Mammary epithelial cell (primary cell): ENCODE measurements around the gene FMO4.

Experiments used
- EZH2 ChIP-seq: IDR thresholded peaks from 2 replicates; pipeline ENCODE4 v1.6.1; 2012; ENCODE audit warnings: low read length, inconsistent platforms, borderline replicate concordance
- TF ChIP-seq, protein P1 (sequence below), 2 donors: IDR thresholded peaks in 1 of 2; conservative IDR thresholded peaks in 1 of 2; 2 replicates each; pipeline ENCODE4 v1.5.1; 2011 to 2012; ENCODE audit warnings: inconsistent platforms in 2 of 2, low read length in 2 of 2, mild to moderate bottlenecking in 2 of 2, control low read depth in 1 of 2, low read depth in 1 of 2; ENCODE audit not compliant: insufficient read depth in 1 of 2; ENCODE audit errors: extremely low read depth in 1 of 2

DNA sequence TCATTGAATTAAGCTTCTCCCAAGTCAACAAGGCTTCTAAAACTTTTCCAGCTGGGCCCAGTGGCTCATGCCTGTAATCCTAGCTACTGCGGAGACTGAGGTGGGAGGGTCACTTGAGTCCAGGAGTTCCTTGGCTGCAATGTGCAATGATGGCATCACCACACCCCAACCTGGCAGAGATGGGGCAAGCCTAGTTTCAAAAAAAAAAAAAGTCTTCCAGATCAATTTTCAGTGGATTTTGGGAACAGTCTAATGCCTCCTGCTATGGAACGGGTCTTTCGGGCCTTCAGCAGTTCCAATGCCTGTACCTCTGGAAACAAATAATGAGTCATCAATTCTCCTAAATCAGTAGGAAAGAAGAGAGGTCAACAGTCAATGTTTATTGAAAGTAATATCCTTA lies 38.0 kb downstream of the FMO4 start:
- TF ChIP-seq, protein P1, sequence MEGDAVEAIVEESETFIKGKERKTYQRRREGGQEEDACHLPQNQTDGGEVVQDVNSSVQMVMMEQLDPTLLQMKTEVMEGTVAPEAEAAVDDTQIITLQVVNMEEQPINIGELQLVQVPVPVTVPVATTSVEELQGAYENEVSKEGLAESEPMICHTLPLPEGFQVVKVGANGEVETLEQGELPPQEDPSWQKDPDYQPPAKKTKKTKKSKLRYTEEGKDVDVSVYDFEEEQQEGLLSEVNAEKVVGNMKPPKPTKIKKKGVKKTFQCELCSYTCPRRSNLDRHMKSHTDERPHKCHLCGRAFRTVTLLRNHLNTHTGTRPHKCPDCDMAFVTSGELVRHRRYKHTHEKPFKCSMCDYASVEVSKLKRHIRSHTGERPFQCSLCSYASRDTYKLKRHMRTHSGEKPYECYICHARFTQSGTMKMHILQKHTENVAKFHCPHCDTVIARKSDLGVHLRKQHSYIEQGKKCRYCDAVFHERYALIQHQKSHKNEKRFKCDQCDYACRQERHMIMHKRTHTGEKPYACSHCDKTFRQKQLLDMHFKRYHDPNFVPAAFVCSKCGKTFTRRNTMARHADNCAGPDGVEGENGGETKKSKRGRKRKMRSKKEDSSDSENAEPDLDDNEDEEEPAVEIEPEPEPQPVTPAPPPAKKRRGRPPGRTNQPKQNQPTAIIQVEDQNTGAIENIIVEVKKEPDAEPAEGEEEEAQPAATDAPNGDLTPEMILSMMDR (conservative IDR thresholded peaks at IDR 0.05 in 1 of 2, IDR thresholded peaks at IDR 0.05 in 1 of 2; ENCODE audit: extremely low read depth in 1 of 2, insufficient read depth in 1 of 2, low read depth in 1 of 2, low read length in 2 of 2): no peak
- TF ChIP-seq EZH2: no peak
